IMR-90 (cell line): ENCODE results near the gene MTA3. TPM values are rescaled to one million over a fixed set of nuclear protein-coding genes. Genes with fewer than 3 reads are reported as not detected.

Experiments
- ATAC-seq: fragments of 200-7000 bp; cut with Tn5 transposase; 2 replicates; pipeline ENCODE4 v1.9.1; 2020; ENCODE audit warnings: low read depth, mild to moderate bottlenecking, moderate library complexity
- BruUV-seq: library from RNA; stranded (reverse); fragments of 400-500 nt; replicated peaks from 2 replicates; lab custom pipeline; 2021; lab: Mats Ljungman, UMichigan
- CTCF ChIA-PET: fragments of 300-600 bp; formaldehyde crosslinking; extraction: SDS; loops from one replicate; lab custom pipeline; 2021; ENCODE audit warnings: antibody characterized with exemption; lab: Yijun Ruan, JAX
- POLR2A ChIA-PET: fragments of 300-600 bp; sonication (Branson Sonifier 250); formaldehyde crosslinking; loops from one replicate; lab custom pipeline; 2022; ENCODE audit warnings: antibody characterized with exemption; ENCODE audit not compliant: unreplicated experiment; lab: Charles Lee
- DNase-seq: peaks from one replicate; pipeline ENCODE4 v3.0.0; 2013
- H2AFZ ChIP-seq: replicated peaks from 2 replicates; pipeline ENCODE3; 2013; ENCODE audit warnings: low read length, mild to moderate bottlenecking; ENCODE audit not compliant: poor library complexity
- H2AK5ac ChIP-seq: 2 replicates; pipeline ENCODE4 v1.6.1; 2013; ENCODE audit warnings: low read depth, low read length, inconsistent platforms
- H2AK9ac ChIP-seq: replicated peaks from 2 replicates; pipeline ENCODE3; 2013; ENCODE audit warnings: mild to moderate bottlenecking, low read depth, low read length, moderate library complexity; ENCODE audit not compliant: poor library complexity
- H2BK120ac ChIP-seq: 2 replicates; pipeline ENCODE4 v1.6.1; 2013; ENCODE audit warnings: low read depth, low read length, inconsistent platforms
- H2BK15ac ChIP-seq: 3 replicates; pipeline ENCODE4 v1.6.1; 2013; ENCODE audit warnings: low read depth, low read length, inconsistent platforms
- H2BK20ac ChIP-seq: 2 replicates; pipeline ENCODE4 v1.6.1; 2013; ENCODE audit warnings: low read depth, mild to moderate bottlenecking, inconsistent platforms, low read length, moderate library complexity
- H2BK5ac ChIP-seq: 2 replicates; pipeline ENCODE4 v1.6.1; 2013; ENCODE audit warnings: mild to moderate bottlenecking, low read depth, low read length, inconsistent platforms; ENCODE audit not compliant: poor library complexity, severe bottlenecking
- H3K14ac ChIP-seq: replicated peaks from 2 replicates; pipeline ENCODE4 v1.6.1; 2013; ENCODE audit warnings: low read depth, low read length, inconsistent platforms
- H3K18ac ChIP-seq: 2 replicates; pipeline ENCODE4 v1.6.1; 2013; ENCODE audit warnings: low read depth, low read length, control low read depth
- H3K23ac ChIP-seq: 2 replicates; pipeline ENCODE4 v1.6.1; 2013; ENCODE audit warnings: low read depth, low read length, inconsistent platforms
- H3K27ac ChIP-seq: 2 replicates; pipeline ENCODE4 v1.5.1; 2013; ENCODE audit warnings: mild to moderate bottlenecking, control low read depth, low read length; ENCODE audit not compliant: insufficient read depth
- H3K27me3 ChIP-seq: 2 replicates; pipeline ENCODE4 v1.6.1; 2013; ENCODE audit warnings: low read length; ENCODE audit not compliant: control insufficient read depth, insufficient read depth
- H3K36me3 ChIP-seq: 2 replicates; pipeline ENCODE4 v1.6.1; 2013; ENCODE audit warnings: low read length, mixed read lengths; ENCODE audit not compliant: control insufficient read depth, insufficient read depth
- H3K4ac ChIP-seq: 2 replicates; pipeline ENCODE4 v1.6.1; 2013; ENCODE audit warnings: low read depth, low read length, inconsistent platforms
- H3K4me1 ChIP-seq: 2 replicates; pipeline ENCODE4 v1.6.1; 2013; ENCODE audit warnings: low read length, mixed read lengths; ENCODE audit not compliant: control insufficient read depth, insufficient read depth
- H3K4me2 ChIP-seq: 2 replicates; pipeline ENCODE4 v1.6.1; 2013; ENCODE audit warnings: low read depth, mild to moderate bottlenecking, control low read depth, low read length, moderate library complexity
- H3K4me3 ChIP-seq: 2 replicates; pipeline ENCODE4 v1.5.1; 2013; ENCODE audit warnings: low read depth, mild to moderate bottlenecking, control low read depth, low read length, moderate library complexity; ENCODE audit not compliant: insufficient read depth
- H3K56ac ChIP-seq: 2 replicates; pipeline ENCODE4 v1.6.1; 2013; ENCODE audit warnings: low read length, inconsistent platforms; ENCODE audit not compliant: insufficient read depth; ENCODE audit errors: extremely low read depth
- H3K79me1 ChIP-seq, 2 experiments: 2 replicates each; pipeline ENCODE4 v1.6.1; 2013; ENCODE audit warnings: low read length in 2 of 2, inconsistent platforms in 1 of 2, low read depth in 1 of 2
- H3K9ac ChIP-seq: 2 replicates; pipeline ENCODE4 v1.6.1; 2013; ENCODE audit warnings: low read depth, low read length, control low read depth
- H3K9me1 ChIP-seq: 2 replicates; pipeline ENCODE4 v1.6.1; 2013; ENCODE audit warnings: low read length, inconsistent platforms; ENCODE audit not compliant: insufficient read depth
- H3K9me3 ChIP-seq: 2 replicates; pipeline ENCODE4 v1.6.1; 2013; ENCODE audit warnings: low read length; ENCODE audit not compliant: control insufficient read depth, insufficient read depth
- H4K20me1 ChIP-seq: 2 replicates; pipeline ENCODE4 v1.6.1; 2013; ENCODE audit warnings: low read length, inconsistent platforms; ENCODE audit not compliant: insufficient read depth
- H4K5ac ChIP-seq: 2 replicates; pipeline ENCODE4 v1.6.1; 2013; ENCODE audit warnings: mild to moderate bottlenecking, low read depth, low read length, control low read depth
- H4K8ac ChIP-seq, 2 experiments: 2 replicates each; pipeline ENCODE4 v1.6.1; 2013; ENCODE audit warnings: low read depth in 2 of 2, low read length in 2 of 2, control low read depth in 1 of 2, inconsistent platforms in 1 of 2
- H4K91ac ChIP-seq: 2 replicates; pipeline ENCODE4 v1.6.1; 2013; ENCODE audit warnings: low read depth, low read length, inconsistent platforms; ENCODE audit not compliant: insufficient read depth
- BHLHE40 ChIP-seq: fragments of 150-350 bp; IDR thresholded peaks from 2 replicates; pipeline ENCODE4 v1.6.1; 2016; ENCODE audit warnings: mild to moderate bottlenecking, low read depth, low read length
- CEBPB ChIP-seq: IDR thresholded peaks from 2 replicates; pipeline ENCODE4 v1.6.1; 2012; ENCODE audit warnings: low read depth, low read length, improper control_type of control experiment
- CHD1 ChIP-seq: IDR thresholded peaks from 2 replicates; pipeline ENCODE4 v1.6.1; 2012; ENCODE audit warnings: low read depth, low read length, improper control_type of control experiment
- CTCF ChIP-seq: conservative IDR thresholded peaks from 2 replicates; pipeline ENCODE4 v1.5.1; 2012; ENCODE audit warnings: mild to moderate bottlenecking, low read depth, low read length, improper control_type of control experiment
- ELK1 ChIP-seq: fragments of 150-350 bp; IDR thresholded peaks from 2 replicates; pipeline ENCODE4 v1.6.1; 2016; ENCODE audit warnings: low read depth, mild to moderate bottlenecking, low read length, moderate library complexity, borderline replicate concordance
- FOS ChIP-seq: fragments of 150-350 bp; IDR thresholded peaks from 2 replicates; pipeline ENCODE4 v1.6.1; 2016; ENCODE audit warnings: low read depth, low read length
- MAFK ChIP-seq: IDR thresholded peaks from 2 replicates; pipeline ENCODE4 v1.6.1; 2012; ENCODE audit warnings: low read depth, low read length, improper control_type of control experiment
- MAZ ChIP-seq: IDR thresholded peaks from 2 replicates; pipeline ENCODE4 v1.6.1; 2012; ENCODE audit warnings: low read depth, mild to moderate bottlenecking, low read length, improper control_type of control experiment, moderate library complexity, borderline replicate concordance
- MXI1 ChIP-seq: IDR thresholded peaks from 2 replicates; pipeline ENCODE4 v1.6.1; 2012; ENCODE audit warnings: low read depth, mild to moderate bottlenecking, low read length, moderate library complexity, borderline replicate concordance
- NFE2L2 ChIP-seq: fragments of 150-350 bp; IDR thresholded peaks from 2 replicates; pipeline ENCODE4 v1.6.1; 2016; ENCODE audit warnings: low read depth, mild to moderate bottlenecking, low read length
- POLR2A ChIP-seq: IDR thresholded peaks from 2 replicates; pipeline ENCODE4 v1.6.1; 2012; ENCODE audit warnings: mild to moderate bottlenecking, low read depth, low read length
- RAD21 ChIP-seq: IDR thresholded peaks from 2 replicates; pipeline ENCODE4 v1.6.1; 2012; ENCODE audit warnings: low read length, improper control_type of control experiment
- RCOR1 ChIP-seq: IDR thresholded peaks from 2 replicates; pipeline ENCODE4 v1.6.1; 2012; ENCODE audit warnings: mild to moderate bottlenecking, low read length, improper control_type of control experiment; ENCODE audit not compliant: insufficient replicate concordance
- RFX5 ChIP-seq: IDR thresholded peaks from 2 replicates; pipeline ENCODE4 v1.8.0; 2012; ENCODE audit warnings: low read depth, mild to moderate bottlenecking, low read length, moderate library complexity
- SMC3 ChIP-seq: fragments of 150-350 bp; IDR thresholded peaks from 2 replicates; pipeline ENCODE4 v1.6.1; 2016; ENCODE audit warnings: low read depth, mild to moderate bottlenecking, antibody characterized with exemption, low read length, moderate library complexity
- USF2 ChIP-seq: fragments of 150-350 bp; IDR thresholded peaks from 2 replicates; pipeline ENCODE4 v1.6.1; 2017; ENCODE audit warnings: mild to moderate bottlenecking, antibody characterized with exemption, low read length, low read depth
- WGBS, 2 experiments: methylation state at CpG; one replicate each; pipeline versions ENCODE4 v1.1.5 to v1.1.7; 2013; ENCODE audit warnings: missing lambda C conversion rate in 2 of 2; ENCODE audit not compliant: insufficient read length in 1 of 2; ENCODE audit errors: extremely low coverage in 2 of 2; 5-methylcytosine and 5-hydroxymethylcytosine counted together
- dilution Hi-C: fragments of 300-500 bp; cut with HindIII; formaldehyde crosslinking; loops from one replicate; pipeline ENCODE4 v1.14.3; 2018; ENCODE audit warnings: low sequenced_read_pairs; ENCODE audit not compliant: unreplicated experiment
- in situ Hi-C: fragments of 300-500 bp; cut with MboI; formaldehyde crosslinking; loops from 3 replicates; pipeline ENCODE4 v1.14.3; 2019; ENCODE audit warnings: low sequenced_read_pairs, inconsistent platforms, mixed read lengths
- intact Hi-C: fragments of 100-400 bp; cut with micrococcal nuclease; formaldehyde crosslinking; loops from 2 replicates; pipeline ENCODE4 v1.10.0; 2022
- polyA plus RNA-seq, 3 experiments: library from polyadenylated mRNA; depleted of rRNA; stranded (reverse); fragments of >200 nt; gene quantifications; 2 replicates each; pipeline ENCODE4 v1.2.3, GENCODE V29; 2012; ENCODE audit warnings: low replicate concordance in 1 of 3
- total RNA-seq: library from RNA; depleted of rRNA; stranded (reverse); fragments of >200 nt; gene quantifications from 2 replicates; pipeline ENCODE4 v1.2.3, GENCODE V29; 2012

Gene MTA3
- total and polyA plus RNA-seq, 2 of the 4 experiments (the other 2 are of a cell fraction) = 31.9 to 34.3 TPM

GRCh38 chr2:42724886-42725285 lies 156.5 kb downstream of the MTA3 start:
- H3K27me3 ChIP-seq = no peaks in the 10 kb centered on the region
- dilution Hi-C loops (no loop called here), intact Hi-C loops (no loop called here), in situ Hi-C loops (no loop called here)
- H3K9me1 ChIP-seq = peaks cover 3% of the 10 kb centered on the region; the same call in 1 of the 2 replicates
- H3K4me1 ChIP-seq = 0 out of 2 replicates have a peak, but pooled peaks cover 2% of the 10 kb centered on the region
- no peak overlapping the region for H2BK15ac ChIP-seq
- no peak overlapping the region for H2BK20ac ChIP-seq
- CTCF ChIA-PET = no interaction called here
- POLR2A ChIA-PET = no interaction called here
- TF ChIP-seq CHD1 (no peak), BHLHE40 (no peak), NFE2L2 (no peak), POLR2A (no peak), RFX5 (no peak), MAFK (no peak), USF2 (no peak), CEBPB (no peak), ELK1 (no peak), MXI1 (no peak), RCOR1 (no peak), SMC3 (no peak), CTCF (no peak), RAD21 (no peak), FOS (no peak), MAZ (no peak)
- no peak overlapping the region for H2BK5ac ChIP-seq
- no peak overlapping the region for H4K8ac ChIP-seq
- no peak overlapping the region for H2AK5ac ChIP-seq
- H3K23ac ChIP-seq = no peak overlapping the region
- no peak overlapping the region for H3K4me2 ChIP-seq
- no peak overlapping the region for H3K4ac ChIP-seq
- no peak overlapping the region for H2AK9ac ChIP-seq
- H3K27ac ChIP-seq = no peak overlapping the region
- WGBS, 2 experiments = 100% methylated on average over 1 of the region's 2 CpGs; no CpG with 5 or more reads in 1 of the 2 experiments
- no peak for DNase-seq
- H3K9me3 ChIP-seq = no peaks in the 10 kb centered on the region
- no peaks in the 10 kb centered on the region for H4K20me1 ChIP-seq
- H3K56ac ChIP-seq = no peak overlapping the region
- no peak overlapping the region for H3K14ac ChIP-seq
- no peak for ATAC-seq
- H3K79me1 ChIP-seq = no peaks in the 10 kb centered on the region
- H4K91ac ChIP-seq = no peak overlapping the region
- H3K36me3 ChIP-seq = no peaks in the 10 kb centered on the region
- no peak overlapping the region for H4K5ac ChIP-seq
- no peak overlapping the region for H3K18ac ChIP-seq
- no peak overlapping the region for H3K9ac ChIP-seq
- H2BK120ac ChIP-seq = no peak overlapping the region
- H2AFZ ChIP-seq = no peak overlapping the region
- H3K4me3 ChIP-seq = no peak overlapping the region
- BruUV-seq = no TSS peak
